Esophagus muscularis mucosa (tissue), 4 donors: ENCODE data around the gene PHLPP1.

Source experiments
- CTCF ChIP-seq, 3 experiments: fragments of 200-600 bp in 2 of 3; fragments of 450-650 bp in 1 of 3; sonication (generic) in 2 of 3; IDR thresholded peaks; one replicate each; pipeline ENCODE4 v1.5.1; 2017 to 2019; ENCODE audit warnings: antibody characterized with exemption in 3 of 3, mild to moderate bottlenecking in 2 of 3, moderate library complexity in 1 of 3
- EP300 ChIP-seq: sonication (generic); formaldehyde crosslinking; IDR thresholded peaks from one replicate; pipeline ENCODE4 v1.6.1; 2017; ENCODE audit warnings: antibody characterized with exemption
- POLR2A ChIP-seq: fragments of 450-650 bp; IDR thresholded peaks from one replicate; pipeline ENCODE4 v1.6.1; 2017; ENCODE audit warnings: antibody characterized with exemption, moderate library complexity, mild to moderate bottlenecking, low read depth

GRCh38 chr18:62781262-62781661, 65.9 kb downstream of the PHLPP1 start:
- TF ChIP-seq CTCF (IDR thresholded peaks at IDR 0.05) (no peak), POLR2A (no peak), EP300 (no peak)
